A549 (cell line): ENCODE measurements around the gene CAMK1. TPM values are rescaled to one million over a fixed set of nuclear protein-coding genes. Genes with fewer than 3 reads are reported as not detected.

Experiments used
- ATAC-seq, 2 experiments: fragments of 200-7000 bp in 1 of 2; fragments of >200 bp in 1 of 2; cut with Nextera tagmentation in 1 of 2; cut with Tn5 transposase in 1 of 2; 3 replicates each; pipeline versions ENCODE4 v1.8.0 to v1.9.1; 2018 to 2020; ENCODE audit warnings: mild to moderate bottlenecking in 1 of 2, moderate library complexity in 1 of 2
- CTCF ChIA-PET: fragments of 300-600 bp; sonication (Branson Sonifier 250); formaldehyde crosslinking; extraction: SDS; loops from one replicate; lab custom pipeline; 2021; ENCODE audit warnings: antibody characterized with exemption, inconsistent platforms; lab: Yijun Ruan, JAX
- POLR2A ChIA-PET: fragments of 350-600 bp; formaldehyde crosslinking; extraction: SDS; loops from one replicate; lab custom pipeline; 2021; ENCODE audit warnings: antibody characterized with exemption, inconsistent platforms; lab: Yijun Ruan, JAX
- DNase-seq, 2 experiments: peaks; one replicate each; pipeline versions ENCODE4 v3.0.0 to v3.0.0-alpha.2; 2011 to 2016; ENCODE audit warnings: low read depth in 1 of 2, low spot score in 1 of 2
- FAIRE-seq: peaks from 2 replicates; lab custom pipeline; 2011; peaks lifted over from hg19 to GRCh38; lab: Jason Lieb, UNC
- H3K27ac ChIP-seq, 2 experiments: fragments of >200 bp; sonication (Bioruptor Twin); formaldehyde crosslinking; 3 replicates each; pipeline ENCODE4 v1.5.1; 2016 to 2017
- H3K4me1 ChIP-seq: fragments of >200 bp; sonication (Bioruptor Twin); formaldehyde crosslinking; 3 replicates; pipeline ENCODE4 v1.6.1; 2016
- H3K4me2 ChIP-seq: fragments of >200 bp; sonication (Bioruptor Twin); formaldehyde crosslinking; 3 replicates; pipeline ENCODE4 v1.6.1; 2016
- H3K4me3 ChIP-seq: fragments of >200 bp; sonication (Bioruptor Twin); formaldehyde crosslinking; 3 replicates; pipeline ENCODE4 v1.5.1; 2016
- H3K9me3 ChIP-seq: fragments of >200 bp; sonication (Bioruptor Twin); formaldehyde crosslinking; 3 replicates; pipeline ENCODE4 v1.6.1; 2016
- ATOH8 ChIP-seq: fragments of 250-450 bp; sonication (Bioruptor Pico); IDR thresholded peaks from 2 replicates; pipeline ENCODE4 v1.5.0; 2020; ENCODE audit warnings: low read depth, mild to moderate bottlenecking, moderate library complexity
- CBX8 ChIP-seq: fragments of 200-600 bp; sonication (generic); IDR thresholded peaks from 2 replicates; pipeline ENCODE4 v1.6.1; 2016
- CTCF ChIP-seq: fragments of >200 bp; sonication (Bioruptor Twin); formaldehyde crosslinking; IDR thresholded peaks from 3 replicates; pipeline ENCODE4 v1.5.1; 2016
- EHF ChIP-seq: fragments of 250-450 bp; sonication (Bioruptor Pico); IDR thresholded peaks from 2 replicates; pipeline ENCODE4 v1.5.0; 2020; ENCODE audit warnings: mild to moderate bottlenecking
- HDAC2 ChIP-seq: fragments of 200-600 bp; sonication (generic); IDR thresholded peaks from 2 replicates; pipeline ENCODE4 v1.6.1; 2016
- HMGXB4 ChIP-seq: fragments of 250-450 bp; sonication (Bioruptor Pico); IDR thresholded peaks from 2 replicates; pipeline ENCODE4 v1.5.0; 2021; ENCODE audit warnings: mild to moderate bottlenecking, moderate library complexity, borderline replicate concordance
- HOXA7 ChIP-seq: fragments of 250-450 bp; sonication (Bioruptor Pico); IDR thresholded peaks from 2 replicates; pipeline ENCODE4 v1.5.0; 2020; ENCODE audit warnings: mild to moderate bottlenecking, moderate library complexity
- HOXB5 ChIP-seq: fragments of 250-450 bp; sonication (Bioruptor Pico); IDR thresholded peaks from 2 replicates; pipeline ENCODE4 v1.5.0; 2020; ENCODE audit warnings: mild to moderate bottlenecking, moderate library complexity
- MAZ ChIP-seq: fragments of 150-350 bp; IDR thresholded peaks from 2 replicates; pipeline ENCODE4 v1.6.1; 2014; ENCODE audit warnings: antibody characterized with exemption, low read depth, low read length, borderline replicate concordance
- MYC ChIP-seq: IDR thresholded peaks from 2 replicates; pipeline ENCODE4 v1.6.1; 2012; ENCODE audit warnings: mild to moderate bottlenecking, inconsistent platforms, low read length, improper control_type of control experiment, borderline replicate concordance
- NFE2L2 ChIP-seq: fragments of 150-350 bp; conservative IDR thresholded peaks from 2 replicates; pipeline ENCODE4 v1.6.1; 2014; ENCODE audit warnings: low read length
- NPAS2 ChIP-seq: fragments of 250-450 bp; sonication (Bioruptor Pico); IDR thresholded peaks from 2 replicates; pipeline ENCODE4 v1.8.0; 2022; ENCODE audit warnings: mild to moderate bottlenecking, moderate library complexity, borderline replicate concordance
- NR3C1 ChIP-seq: fragments of >200 bp; sonication (Bioruptor Twin); formaldehyde crosslinking; IDR thresholded peaks from 3 replicates; pipeline ENCODE4 v1.6.1; 2017
- POLR2A ChIP-seq: IDR thresholded peaks from 2 replicates; pipeline ENCODE4 v1.6.1; 2012; ENCODE audit warnings: mild to moderate bottlenecking, low read length
- RNF2 ChIP-seq: fragments of 200-600 bp; sonication (generic); IDR thresholded peaks from 2 replicates; pipeline ENCODE4 v1.6.1; 2016; ENCODE audit warnings: low read depth, mild to moderate bottlenecking, antibody characterized with exemption, moderate library complexity, borderline replicate concordance
- SREBF2 ChIP-seq: fragments of 450-650 bp; IDR thresholded peaks from 2 replicates; pipeline ENCODE4 v1.6.1; 2014; ENCODE audit warnings: mild to moderate bottlenecking, moderate library complexity
- TFCP2L1 ChIP-seq: fragments of 250-450 bp; sonication (Bioruptor Pico); IDR thresholded peaks from 2 replicates; pipeline ENCODE4 v1.5.0; 2021; ENCODE audit warnings: mild to moderate bottlenecking
- TP53 ChIP-seq: fragments of 250-450 bp; sonication (Bioruptor Pico); IDR thresholded peaks from 2 replicates; pipeline ENCODE4 v1.5.0; 2021; ENCODE audit warnings: mild to moderate bottlenecking, moderate library complexity
- USF2 ChIP-seq: fragments of 450-650 bp; IDR thresholded peaks from 2 replicates; pipeline ENCODE4 v1.6.1; 2014; ENCODE audit warnings: antibody characterized with exemption
- ZC3H11A ChIP-seq: fragments of 450-650 bp; IDR thresholded peaks from 2 replicates; pipeline ENCODE4 v1.6.1; 2014; ENCODE audit warnings: antibody characterized with exemption, mild to moderate bottlenecking
- ZNF302 ChIP-seq: fragments of 250-450 bp; sonication (Bioruptor Pico); IDR thresholded peaks from 2 replicates; pipeline ENCODE4 v1.9.0; 2021; ENCODE audit warnings: inconsistent platforms, mild to moderate bottlenecking, moderate library complexity
- WGBS: methylation state at CpG from one replicate; pipeline ENCODE4 v1.1.6; 2017; ENCODE audit errors: missing lambda C conversion rate; 5-methylcytosine and 5-hydroxymethylcytosine counted together
- polyA plus RNA-seq, 4 experiments: library from polyadenylated mRNA; depleted of rRNA in 3 of 4; stranded (reverse); fragments of >200 nt; fragmentation: RNase III in 1 of 4; extraction: RNeasy Plus Mini Kit Qiagen cat#74134 plus additional on column Dnase treatment in 1 of 4; gene quantifications; 2 replicates in 3 of 4; 3 replicates in 1 of 4; pipeline ENCODE4 v1.2.3, GENCODE V29; 2011 to 2017
- TF ChIP-seq, protein P1 (sequence below): fragments of 150-350 bp; IDR thresholded peaks from 2 replicates; pipeline ENCODE4 v1.6.1; 2014; ENCODE audit warnings: low read depth, mild to moderate bottlenecking, low read length
- TF ChIP-seq, protein P2 (sequence below): IDR thresholded peaks from 2 replicates; pipeline ENCODE4 v1.6.1; 2012
- TF ChIP-seq, protein P3 (sequence below): IDR thresholded peaks from 2 replicates; pipeline ENCODE4 v1.6.1; 2012; ENCODE audit warnings: low read depth, borderline replicate concordance
- TF ChIP-seq, protein P4 (sequence below): fragments of >200 bp; sonication (Bioruptor Twin); formaldehyde crosslinking; IDR thresholded peaks from 3 replicates; pipeline ENCODE4 v1.6.1; 2016

The CAMK1 gene
- polyA plus RNA-seq, 2 of the 4 experiments (the other 2 are of a cell fraction) = 13.5 to 15.6 TPM

DNA sequence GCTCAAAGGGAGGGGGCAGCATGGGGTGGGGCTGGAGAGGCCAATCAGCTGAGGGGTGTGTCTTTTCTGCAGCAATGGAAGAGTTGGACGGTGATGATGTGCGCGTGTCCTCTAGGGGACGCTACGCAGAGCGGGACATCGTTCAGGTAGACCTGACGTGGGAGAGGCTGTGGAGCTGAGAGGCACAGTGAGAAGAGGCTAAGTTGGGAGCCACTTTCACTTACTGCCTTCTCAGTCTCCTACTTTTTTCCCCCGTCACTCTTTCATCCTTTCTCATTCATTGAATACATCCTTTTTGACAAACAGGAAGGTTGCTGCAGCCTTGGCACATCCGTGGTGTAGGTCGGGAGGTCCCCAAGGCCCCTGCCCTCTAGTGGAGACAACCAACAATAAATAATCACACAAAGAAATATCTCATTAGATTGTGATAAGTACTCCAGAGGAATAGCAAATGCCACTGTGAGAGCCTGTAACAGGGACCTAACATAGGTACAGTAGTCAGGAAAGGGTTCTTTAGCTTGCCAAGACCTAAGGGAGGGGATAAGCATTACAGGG is 42.6 kb downstream of the CAMK1 start (continued):
- TF ChIP-seq, protein P1, sequence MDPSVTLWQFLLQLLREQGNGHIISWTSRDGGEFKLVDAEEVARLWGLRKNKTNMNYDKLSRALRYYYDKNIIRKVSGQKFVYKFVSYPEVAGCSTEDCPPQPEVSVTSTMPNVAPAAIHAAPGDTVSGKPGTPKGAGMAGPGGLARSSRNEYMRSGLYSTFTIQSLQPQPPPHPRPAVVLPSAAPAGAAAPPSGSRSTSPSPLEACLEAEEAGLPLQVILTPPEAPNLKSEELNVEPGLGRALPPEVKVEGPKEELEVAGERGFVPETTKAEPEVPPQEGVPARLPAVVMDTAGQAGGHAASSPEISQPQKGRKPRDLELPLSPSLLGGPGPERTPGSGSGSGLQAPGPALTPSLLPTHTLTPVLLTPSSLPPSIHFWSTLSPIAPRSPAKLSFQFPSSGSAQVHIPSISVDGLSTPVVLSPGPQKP = no peak
- TF ChIP-seq NPAS2 (CRISPR knock-in tag) (no peak), CBX8 (no peak), EHF (CRISPR knock-in tag) (no peak), HDAC2 (no peak), ZNF302 (CRISPR knock-in tag) (no peak), ZC3H11A (no peak), RNF2 (no peak), ATOH8 (CRISPR knock-in tag) (no peak), POLR2A (no peak), MYC (no peak), NFE2L2 (no peak)
- TF ChIP-seq, protein P2, sequence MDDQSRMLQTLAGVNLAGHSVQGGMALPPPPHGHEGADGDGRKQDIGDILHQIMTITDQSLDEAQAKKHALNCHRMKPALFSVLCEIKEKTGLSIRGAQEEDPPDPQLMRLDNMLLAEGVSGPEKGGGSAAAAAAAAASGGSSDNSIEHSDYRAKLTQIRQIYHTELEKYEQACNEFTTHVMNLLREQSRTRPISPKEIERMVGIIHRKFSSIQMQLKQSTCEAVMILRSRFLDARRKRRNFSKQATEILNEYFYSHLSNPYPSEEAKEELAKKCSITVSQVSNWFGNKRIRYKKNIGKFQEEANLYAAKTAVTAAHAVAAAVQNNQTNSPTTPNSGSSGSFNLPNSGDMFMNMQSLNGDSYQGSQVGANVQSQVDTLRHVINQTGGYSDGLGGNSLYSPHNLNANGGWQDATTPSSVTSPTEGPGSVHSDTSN = no peak

DNA sequence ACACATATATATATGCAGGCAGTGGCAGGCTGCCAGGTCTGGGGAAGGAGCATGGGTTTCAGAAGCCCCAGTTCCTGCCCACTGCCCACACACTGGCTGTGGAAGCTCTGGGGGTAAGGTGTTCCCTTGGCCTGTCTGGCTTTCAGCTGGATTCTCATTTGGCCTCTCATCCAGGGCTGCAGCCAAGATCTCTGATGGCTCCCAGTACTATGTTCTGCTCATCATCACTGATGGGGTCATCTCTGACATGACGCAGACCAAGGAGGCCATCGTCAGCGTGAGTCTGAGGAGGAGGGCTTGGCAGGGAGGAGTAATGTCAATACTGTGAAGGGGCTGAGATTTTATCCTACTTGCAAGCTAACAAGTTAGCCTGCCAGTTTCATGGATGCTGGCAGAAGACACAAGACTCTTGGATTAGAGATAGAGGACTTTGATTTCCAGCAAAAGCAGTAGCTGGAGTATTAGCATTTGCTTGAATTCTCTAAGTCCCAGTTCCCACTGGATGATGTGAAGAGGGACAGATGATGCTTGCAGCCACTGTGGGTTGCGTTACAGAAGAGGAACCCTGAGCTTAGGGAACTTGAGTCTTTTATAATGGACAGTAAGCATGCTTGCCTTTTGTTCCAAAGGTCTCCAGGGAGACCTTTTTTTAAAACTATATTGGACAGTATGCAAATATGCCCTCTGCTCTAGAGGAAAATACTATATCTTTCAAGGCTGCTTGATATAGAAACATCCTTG is 43.8 kb downstream of the CAMK1 start:
- no peak overlapping the region for H3K27ac ChIP-seq
- CTCF ChIA-PET = interaction anchor here (0.7 to 6.2 kb wide), 7 partner anchors 9 to 223 kb away, joined by 3 to 99 read pairs (median 4); no protein-coding TSS in a partner anchor
- FAIRE-seq = no peak

GRCh38 chr3:9721700-9722060 is 48.1 kb downstream of the CAMK1 start:
- Histone ChIP-seq H3K4me3 (no peak overlapping the region), H3K9me3 (no peaks in the 10 kb centered on the region), H3K4me1 (peaks cover 8% of the 10 kb centered on the region; the same call in 2 of the 3 replicates), H3K27ac (no peak overlapping the region), H3K4me2 (no peak overlapping the region)
- WGBS = 51% methylated on average over 2 of the region's 2 CpGs
- FAIRE-seq (no peak), ATAC-seq (peak in 1 of 2 experiments; percentile 39; a peak in 2 of 6 replicates), DNase-seq (no peak)
- CTCF ChIA-PET = interaction anchor here (1.0 to 4.8 kb wide), 4 partner anchors 9 to 218 kb away, joined by 3 to 18 read pairs (median 10); partner anchors contain the start of gene BRPF1
- POLR2A ChIA-PET = no interaction called here
- TF ChIP-seq, protein P3, sequence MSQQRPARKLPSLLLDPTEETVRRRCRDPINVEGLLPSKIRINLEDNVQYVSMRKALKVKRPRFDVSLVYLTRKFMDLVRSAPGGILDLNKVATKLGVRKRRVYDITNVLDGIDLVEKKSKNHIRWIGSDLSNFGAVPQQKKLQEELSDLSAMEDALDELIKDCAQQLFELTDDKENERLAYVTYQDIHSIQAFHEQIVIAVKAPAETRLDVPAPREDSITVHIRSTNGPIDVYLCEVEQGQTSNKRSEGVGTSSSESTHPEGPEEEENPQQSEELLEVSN = no peak
- TF ChIP-seq HOXA7 = no peak
- TF ChIP-seq USF2 = no peak
- TF ChIP-seq TFCP2L1 (CRISPR knock-in tag) = no peak
- TF ChIP-seq NR3C1 = no peak
- TF ChIP-seq NFE2L2 = no peak
- TF ChIP-seq TP53 (CRISPR knock-in tag) = no peak
- no peak for TF ChIP-seq CTCF
- no peak for TF ChIP-seq RNF2
- TF ChIP-seq MAZ = no peak
- TF ChIP-seq HMGXB4 = no peak
- TF ChIP-seq SREBF2 = no peak
- no peak for TF ChIP-seq ZC3H11A
- TF ChIP-seq, protein P4, sequence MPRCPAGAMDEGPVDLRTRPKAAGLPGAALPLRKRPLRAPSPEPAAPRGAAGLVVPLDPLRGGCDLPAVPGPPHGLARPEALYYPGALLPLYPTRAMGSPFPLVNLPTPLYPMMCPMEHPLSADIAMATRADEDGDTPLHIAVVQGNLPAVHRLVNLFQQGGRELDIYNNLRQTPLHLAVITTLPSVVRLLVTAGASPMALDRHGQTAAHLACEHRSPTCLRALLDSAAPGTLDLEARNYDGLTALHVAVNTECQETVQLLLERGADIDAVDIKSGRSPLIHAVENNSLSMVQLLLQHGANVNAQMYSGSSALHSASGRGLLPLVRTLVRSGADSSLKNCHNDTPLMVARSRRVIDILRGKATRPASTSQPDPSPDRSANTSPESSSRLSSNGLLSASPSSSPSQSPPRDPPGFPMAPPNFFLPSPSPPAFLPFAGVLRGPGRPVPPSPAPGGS = no peak

More for the DNA sequence above, 43.8 kb downstream of the CAMK1 start:
- no peaks in the 10 kb centered on the region for H3K9me3 ChIP-seq
- POLR2A ChIA-PET = no interaction called here
- DNase-seq = no peak
- ATAC-seq = no peak
- TF ChIP-seq HOXB5 (CRISPR knock-in tag) = no peak
- TF ChIP-seq, all 56 proteins: peak for 0
- 66% methylated on average over 4 of the region's 4 CpGs for WGBS
- H3K4me3 ChIP-seq = no peak overlapping the region
- no peak overlapping the region for H3K4me2 ChIP-seq
- H3K4me1 ChIP-seq = peaks cover 9% of the 10 kb centered on the region; the same call in 2 of the 3 replicates
